RCC 7860 (cell line): ENCODE results near the gene OR51E1.

Experiments used
- DNase-seq: peaks from one replicate; pipeline ENCODE4 v3.0.0-alpha.2; 2015; ENCODE audit warnings: low spot score
- FAIRE-seq: peaks from 2 replicates; lab custom pipeline; 2012; peaks lifted over from hg19 to GRCh38; lab: Jason Lieb, UNC

The OR51E1 gene, protein sequence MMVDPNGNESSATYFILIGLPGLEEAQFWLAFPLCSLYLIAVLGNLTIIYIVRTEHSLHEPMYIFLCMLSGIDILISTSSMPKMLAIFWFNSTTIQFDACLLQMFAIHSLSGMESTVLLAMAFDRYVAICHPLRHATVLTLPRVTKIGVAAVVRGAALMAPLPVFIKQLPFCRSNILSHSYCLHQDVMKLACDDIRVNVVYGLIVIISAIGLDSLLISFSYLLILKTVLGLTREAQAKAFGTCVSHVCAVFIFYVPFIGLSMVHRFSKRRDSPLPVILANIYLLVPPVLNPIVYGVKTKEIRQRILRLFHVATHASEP

DNA sequence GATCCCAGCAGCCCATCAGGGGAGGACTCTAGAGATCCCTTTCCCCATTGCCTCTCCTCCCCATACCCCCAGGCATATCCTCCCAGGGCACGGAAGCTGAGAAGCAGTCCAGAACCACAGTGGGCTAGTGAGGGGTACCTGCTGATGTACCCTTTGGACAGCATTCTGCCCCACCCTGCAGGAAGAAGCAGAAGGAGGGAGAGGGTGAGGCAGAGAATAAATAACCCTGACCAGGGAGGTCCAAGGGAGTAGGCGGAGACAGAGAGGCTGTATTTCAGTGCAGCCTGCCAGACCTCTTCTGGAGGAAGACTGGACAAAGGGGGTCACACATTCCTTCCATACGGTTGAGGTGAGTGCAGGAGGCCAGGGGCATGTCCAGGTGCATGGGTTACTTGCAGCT lies at the start of gene OR51E1:
Gene OR51E1 (plus strand): TSS at position 301 of the 400 bp plus-strand sequence. CDS start 8,545 bp downstream, outside the sequence.
- FAIRE-seq (no peak), DNase-seq (no peak)

GRCh38 chr11:4605057-4605456 lies 38.7 kb upstream of the OR51E1 start:
- FAIRE-seq: no peak
- DNase-seq: no peak

GRCh38 chr11:4606231-4607015 lies 37.4 kb upstream of the OR51E1 start:
- DNase-seq: no peak
- FAIRE-seq: no peak

DNA sequence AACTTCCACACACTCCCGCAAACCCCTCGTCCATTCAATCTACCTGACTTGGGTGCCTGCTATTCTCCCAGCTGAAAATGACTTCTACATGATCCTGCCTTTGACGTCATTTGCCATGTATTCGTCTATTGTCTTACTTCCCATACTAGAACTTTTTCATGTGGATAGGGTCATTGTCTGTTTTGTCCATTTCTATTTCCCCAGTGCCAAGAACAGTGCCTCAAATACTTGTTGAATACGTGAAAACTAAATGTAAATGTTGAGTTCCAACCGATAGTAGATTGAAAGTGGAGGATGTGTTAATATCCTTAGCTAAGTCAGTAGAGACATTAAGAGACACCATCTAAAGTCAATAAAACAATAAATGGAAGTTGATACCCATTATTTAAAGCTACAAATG lies 36.7 kb upstream of the OR51E1 start:
- no peak for FAIRE-seq

GRCh38 chr11:4607781-4608666 lies 35.8 kb upstream of the OR51E1 start, which contains the start of gene TRIM68:
Gene TRIM68, minus strand, starts transcription at chr11:4608231. Its CDS starts 2,727 bp downstream, at chr11:4605504.
- peak; percentile 83 for DNase-seq
- peak; percentile 91 for FAIRE-seq

More for the DNA sequence above, 36.7 kb upstream of the OR51E1 start:
- no peak for DNase-seq

DNA sequence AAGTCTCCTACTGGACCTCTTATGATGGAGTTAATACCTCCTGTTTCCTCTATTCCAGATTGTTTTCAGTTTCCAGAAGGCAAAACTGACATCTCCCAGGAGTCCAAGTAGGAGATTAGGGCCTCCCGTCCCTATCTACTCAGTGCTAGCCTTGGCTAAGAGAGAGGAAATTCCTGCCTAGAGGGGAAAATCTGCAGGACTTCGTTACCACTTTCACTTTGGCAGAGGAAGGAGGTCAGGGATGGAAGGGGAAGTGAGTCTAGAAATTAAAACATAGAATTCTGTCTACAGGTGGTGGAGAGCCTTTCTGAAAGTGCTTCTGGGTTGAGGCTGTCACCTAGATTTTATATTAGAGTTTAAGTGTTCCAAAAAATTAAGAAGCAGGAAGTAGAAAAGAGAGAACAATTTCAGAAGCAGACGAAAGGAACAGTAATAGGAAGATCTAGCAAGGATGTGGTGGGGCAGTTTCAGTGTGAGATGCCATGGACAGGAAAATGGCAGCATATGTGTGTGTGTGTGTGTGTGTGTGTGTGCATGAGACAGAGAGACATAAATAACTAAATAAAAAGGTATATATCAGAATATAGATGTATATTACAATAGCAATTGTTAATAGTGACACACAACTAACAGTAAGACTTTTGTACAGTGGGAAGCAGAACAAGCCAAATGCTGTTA lies 33.4 kb upstream of the OR51E1 start:
- no peak for FAIRE-seq
- no peak for DNase-seq

DNA sequence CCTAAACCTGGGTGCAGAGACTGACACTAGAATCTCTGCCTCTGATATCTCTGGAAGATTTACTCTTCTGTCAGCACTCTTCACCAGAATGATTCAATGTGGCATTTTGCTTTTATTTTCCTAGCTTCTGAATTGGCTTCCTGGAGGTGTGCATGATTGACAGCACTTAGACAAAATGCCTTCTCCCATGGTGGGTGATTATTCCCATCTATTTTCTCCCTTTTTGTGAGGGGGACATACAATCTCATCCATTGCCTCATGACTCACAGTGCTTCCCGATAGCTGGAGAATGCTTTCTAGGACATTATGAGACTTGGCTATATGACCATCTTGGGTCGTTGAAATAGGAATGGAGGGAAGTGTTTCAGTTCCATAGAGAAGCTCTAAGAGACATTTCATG lies 31.8 kb upstream of the OR51E1 start:
- DNase-seq (no peak), FAIRE-seq (no peak)

DNA sequence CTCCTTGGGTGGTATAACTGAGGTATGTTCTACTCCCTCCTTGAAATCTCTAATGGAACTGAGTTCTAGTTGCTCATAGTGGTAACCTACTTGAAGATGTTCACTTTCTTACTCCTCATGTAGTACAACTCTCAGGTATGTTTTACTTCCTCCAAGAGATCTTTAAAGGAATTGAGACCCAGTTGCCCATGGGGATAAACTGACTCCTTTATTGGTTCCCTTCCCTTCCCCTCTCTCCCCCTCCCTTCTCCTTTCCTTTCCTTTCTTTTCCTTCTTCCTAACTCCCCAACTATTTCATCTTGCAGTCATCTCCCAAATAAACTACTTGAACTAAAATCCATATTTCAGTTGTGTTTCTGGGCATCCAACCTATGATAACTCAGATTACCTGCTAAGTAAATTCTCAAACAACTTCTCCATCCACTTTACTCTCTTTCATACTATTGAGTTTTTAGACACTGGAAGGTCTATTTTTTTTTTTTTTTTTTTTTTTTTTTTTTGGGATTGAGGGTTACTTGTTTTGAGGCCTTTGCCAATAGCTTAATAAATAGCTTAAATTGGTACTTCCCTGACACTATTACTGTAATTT lies 27.8 kb upstream of the OR51E1 start:
- FAIRE-seq: no peak
- DNase-seq: no peak

DNA sequence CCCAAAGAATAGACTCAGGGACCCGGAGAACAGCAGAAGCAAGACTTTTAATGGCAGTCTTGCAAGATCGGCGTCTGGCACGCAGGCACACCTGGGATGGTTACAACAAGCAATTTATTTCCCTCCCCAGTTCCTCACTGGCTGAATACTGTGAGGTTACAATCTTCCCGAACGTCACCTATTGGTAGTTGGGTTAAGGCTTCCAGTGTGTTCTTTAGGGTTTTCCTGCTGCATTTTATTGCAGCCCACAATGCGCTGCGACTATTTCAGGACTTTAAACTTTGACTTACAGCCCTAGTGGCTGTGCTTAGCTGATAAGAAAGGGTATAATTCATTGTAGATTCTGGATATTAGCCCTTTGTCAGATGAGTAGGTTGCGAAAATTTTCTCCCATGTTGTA lies 24.3 kb upstream of the OR51E1 start:
- no peak for FAIRE-seq

GRCh38 chr11:4626207-4627099 lies 17.3 kb upstream of the OR51E1 start:
- DNase-seq (peak; percentile 21), FAIRE-seq (no peak)

More for the DNA sequence above, 24.3 kb upstream of the OR51E1 start:
- no peak for DNase-seq

DNA sequence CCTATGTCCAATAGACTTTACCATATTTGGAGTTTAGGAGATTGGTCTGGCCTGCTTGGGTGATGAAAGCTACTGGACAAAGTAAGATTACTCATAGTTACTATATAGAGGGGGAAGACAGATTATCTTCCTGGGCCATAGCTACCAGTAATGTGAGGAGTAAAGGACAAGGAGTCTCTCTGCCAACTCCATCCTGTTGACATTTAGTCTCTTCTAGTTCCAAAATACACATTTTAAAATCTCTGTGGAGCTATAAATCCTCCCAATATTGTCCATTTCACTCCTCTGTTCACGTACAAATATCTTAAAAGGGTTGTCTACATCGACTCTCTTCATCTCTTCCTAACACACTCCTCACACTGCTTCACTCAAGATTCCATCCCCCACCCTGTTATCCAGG lies 7.6 kb upstream of the OR51E1 start:
- FAIRE-seq (no peak), DNase-seq (no peak)

- peak; percentile 10 for DNase-seq
- no peak for FAIRE-seq
Measured at GRCh38 chr11:4636962-4637661, 6.7 kb upstream of the OR51E1 start, which contains the start of gene OR51D1. Gene OR51D1, plus strand, starts transcription at chr11:4637477. Its CDS starts 2,314 bp downstream, at chr11:4639791.

GRCh38 chr11:4637662-4638047 lies 6.1 kb upstream of the OR51E1 start:
- FAIRE-seq (no peak), DNase-seq (no peak)

GRCh38 chr11:4639931-4640330 lies 3.9 kb upstream of the OR51E1 start:
- FAIRE-seq (no peak), DNase-seq (no peak)

GRCh38 chr11:4641501-4641900 lies 2.3 kb upstream of the OR51E1 start:
- FAIRE-seq (no peak), DNase-seq (no peak)

DNA sequence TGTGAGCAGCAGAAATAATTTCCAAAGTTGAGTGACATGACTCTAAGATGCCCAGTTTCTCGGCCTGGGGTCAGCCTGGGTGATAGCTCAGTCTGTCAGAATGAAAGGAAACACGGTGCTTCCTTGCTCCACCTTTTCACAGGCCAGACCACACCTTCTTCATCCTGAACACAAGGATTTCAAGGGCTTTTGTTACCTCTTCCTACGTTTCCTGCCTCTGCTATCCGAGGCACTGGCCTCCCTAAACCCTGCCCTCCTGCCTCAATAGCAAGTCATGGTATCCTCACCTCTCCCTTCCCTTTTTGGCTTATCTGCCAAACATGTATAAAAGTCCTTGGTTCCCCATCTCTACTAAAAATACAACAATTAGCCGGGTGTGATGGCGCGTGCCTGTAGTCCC lies 1.7 kb upstream of the OR51E1 start:
- no peak for FAIRE-seq
- no peak for DNase-seq

GRCh38 chr11:4643076-4643475 lies 706 bp upstream of the OR51E1 start:
- no peak for FAIRE-seq
- no peak for DNase-seq

DNA sequence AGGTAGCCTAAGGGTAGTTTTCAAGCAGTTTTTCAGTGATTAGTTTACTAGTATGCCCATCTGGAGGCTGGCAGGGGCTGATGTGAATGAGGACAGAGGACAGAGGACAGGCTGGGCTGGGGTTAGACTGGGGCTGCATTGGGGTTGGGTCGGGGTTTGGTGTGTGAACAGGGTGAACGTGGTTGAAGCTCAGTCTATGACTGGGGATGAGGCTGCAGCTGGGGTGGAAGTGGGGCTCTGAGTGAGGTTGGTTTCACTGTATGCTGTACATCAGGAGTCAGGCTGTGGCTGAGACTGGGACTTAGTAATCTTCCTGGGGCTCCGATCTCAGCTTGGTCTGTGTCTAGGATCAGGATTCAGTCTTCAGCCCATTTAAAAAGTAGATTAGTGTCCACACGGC lies 451 bp downstream of the OR51E1 start:
- no peak for FAIRE-seq
- DNase-seq: no peak
